GM12878 (cell line): ENCODE data around the gene CTXN1. TPM values are rescaled to one million over a fixed set of nuclear protein-coding genes. Genes with fewer than 3 reads are reported as not detected.

ENCODE experiments used
- ATAC-seq: fragments of 200-7000 bp; cut with Tn5 transposase; 3 replicates; pipeline ENCODE4 v1.9.1; 2020; ENCODE audit warnings: mild to moderate bottlenecking, moderate library complexity
- BruUV-seq: library from RNA; stranded (reverse); fragments of 400-500 nt; replicated peaks from 2 replicates; lab custom pipeline; 2021; lab: Mats Ljungman, UMichigan
- CTCF ChIA-PET: fragments of 300-600 bp; sonication (Branson Sonifier 250); formaldehyde crosslinking; extraction: SDS; loops from one replicate; lab custom pipeline; 2021; ENCODE audit warnings: inconsistent platforms; lab: Yijun Ruan, JAX
- POLR2A ChIA-PET: fragments of 350-600 bp; formaldehyde crosslinking; extraction: SDS; loops from one replicate; lab custom pipeline; 2021; ENCODE audit warnings: inconsistent platforms; lab: Charles Lee
- RAD21 ChIA-PET: fragments of 300-600 bp; sonication (Branson Sonifier 250); formaldehyde crosslinking; loops from one replicate; lab custom pipeline; 2023; ENCODE audit warnings: antibody characterized with exemption; ENCODE audit not compliant: unreplicated experiment; lab: Charles Lee
- SMC1A ChIA-PET: fragments of 300-600 bp; sonication (Branson Sonifier 250); formaldehyde crosslinking; loops from one replicate; lab custom pipeline; 2023; ENCODE audit not compliant: unreplicated experiment, uncharacterized antibody; lab: Charles Lee
- DNase-seq: peaks from one replicate; pipeline ENCODE4 v3.0.0-alpha.2; 2011; ENCODE audit warnings: low read depth, low spot score
- FAIRE-seq: peaks from 3 replicates; lab custom pipeline; 2011; peaks lifted over from hg19 to GRCh38; lab: Jason Lieb, UNC
- H2AFZ ChIP-seq: 2 replicates; pipeline ENCODE4 v1.6.0; 2011; ENCODE audit warnings: low read depth, low read length, control low read depth; ENCODE audit not compliant: control insufficient read depth
- H3K27ac ChIP-seq: 2 replicates; pipeline ENCODE4 v1.5.1; 2011; ENCODE audit warnings: control low read depth; ENCODE audit not compliant: control insufficient read depth, insufficient read depth
- H3K27me3 ChIP-seq, 2 experiments: replicated peaks in 1 of 2; 2 replicates each; pipeline versions ENCODE4 v1.6.0 to v1.6.1; 2011; ENCODE audit warnings: low read length in 1 of 2; ENCODE audit not compliant: control insufficient read depth in 2 of 2, insufficient read depth in 2 of 2
- H3K36me3 ChIP-seq, 2 experiments: 2 replicates each; pipeline ENCODE4 v1.5.1; 2011; ENCODE audit warnings: low read length in 1 of 2; ENCODE audit not compliant: control insufficient read depth in 2 of 2, insufficient read depth in 2 of 2
- H3K4me1 ChIP-seq: 2 replicates; pipeline ENCODE4 v1.6.1; 2011; ENCODE audit warnings: mild to moderate bottlenecking, low read length, moderate library complexity, mixed read lengths; ENCODE audit not compliant: control insufficient read depth, insufficient read depth
- H3K4me2 ChIP-seq: 2 replicates; pipeline ENCODE4 v1.6.0; 2011; ENCODE audit warnings: control low read depth; ENCODE audit not compliant: control insufficient read depth, insufficient read depth
- H3K4me3 ChIP-seq: fragments of 200-600 bp; sonication (generic); 2 replicates; pipeline ENCODE4 v1.5.1; 2016
- H3K79me2 ChIP-seq: 2 replicates; pipeline ENCODE4 v1.6.0; 2011; ENCODE audit warnings: low read length; ENCODE audit not compliant: control insufficient read depth, insufficient read depth
- H3K9ac ChIP-seq: 2 replicates; pipeline ENCODE4 v1.8.0; 2011; ENCODE audit warnings: low read length, control low read depth, mixed read lengths; ENCODE audit not compliant: control insufficient read depth, insufficient read depth
- H3K9me3 ChIP-seq: replicated peaks from 3 replicates; pipeline ENCODE4 v1.5.1; 2011; ENCODE audit warnings: mild to moderate bottlenecking, low read length; ENCODE audit not compliant: control insufficient read depth, insufficient read depth
- H4K20me1 ChIP-seq: 2 replicates; pipeline ENCODE4 v1.6.0; 2011; ENCODE audit not compliant: control insufficient read depth, insufficient read depth
- ATF7 ChIP-seq: fragments of 450-650 bp; IDR thresholded peaks from 2 replicates; pipeline ENCODE4 v1.6.1; 2016; ENCODE audit warnings: low read depth, mild to moderate bottlenecking
- BCL11A ChIP-seq: IDR thresholded peaks from 2 replicates; pipeline ENCODE4 v1.6.1; 2011; ENCODE audit warnings: low read depth, low read length
- CEBPZ ChIP-seq: fragments of 150-350 bp; IDR thresholded peaks from 2 replicates; pipeline ENCODE4 v1.6.1; 2016; ENCODE audit warnings: low read depth, low read length
- E2F8 ChIP-seq: fragments of 450-650 bp; IDR thresholded peaks from 2 replicates; pipeline ENCODE4 v1.6.1; 2018; ENCODE audit warnings: mild to moderate bottlenecking, low read depth, moderate library complexity; ENCODE audit not compliant: partially characterized antibody
- JUND ChIP-seq: IDR thresholded peaks from 2 replicates; pipeline ENCODE4 v1.6.1; 2012; ENCODE audit warnings: low read depth, mild to moderate bottlenecking, low read length, improper control_type of control experiment, moderate library complexity
- KDM1A ChIP-seq: fragments of 200-600 bp; sonication (generic); IDR thresholded peaks from 2 replicates; pipeline ENCODE4 v1.6.1; 2016; ENCODE audit warnings: borderline replicate concordance
- POLR2A ChIP-seq: IDR thresholded peaks from 2 replicates; pipeline ENCODE4 v1.6.1; 2011; ENCODE audit warnings: low read depth, mild to moderate bottlenecking, low read length
- REST ChIP-seq: IDR thresholded peaks from 2 replicates; pipeline ENCODE4 v1.6.1; 2012; ENCODE audit warnings: mild to moderate bottlenecking, low read depth, low read length
- SRF ChIP-seq, 2 experiments: IDR thresholded peaks; 2 replicates each; pipeline ENCODE4 v1.6.1; 2011; ENCODE audit warnings: low read depth in 2 of 2, low read length in 2 of 2, mild to moderate bottlenecking in 1 of 2, moderate library complexity in 1 of 2
- TBL1XR1 ChIP-seq: IDR thresholded peaks from 2 replicates; pipeline ENCODE4 v1.6.1; 2012; ENCODE audit warnings: low read depth, low read length, improper control_type of control experiment
- ZNF687 ChIP-seq: fragments of 450-650 bp; IDR thresholded peaks from 2 replicates; pipeline ENCODE4 v1.6.1; 2017; ENCODE audit warnings: mild to moderate bottlenecking, moderate library complexity
- WGBS: methylation state at CpG from one replicate; pipeline ENCODE4 v1.1.6; 2016; ENCODE audit warnings: low lambda C conversion rate; ENCODE audit not compliant: insufficient replicate concordance, insufficient coverage; ENCODE audit errors: missing lambda C conversion rate; 5-methylcytosine and 5-hydroxymethylcytosine counted together
- in situ Hi-C: fragments of 300-500 bp; cut with MboI; formaldehyde crosslinking; loops from 9 replicates; pipeline ENCODE4 v1.14.3; 2018; ENCODE audit warnings: mixed read lengths
- intact Hi-C: fragments of 100-400 bp; cut with micrococcal nuclease; formaldehyde crosslinking; loops from one replicate; pipeline ENCODE4 v1.14.2; 2022; ENCODE audit not compliant: unreplicated experiment
- polyA plus RNA-seq, 11 experiments: library from polyadenylated mRNA; depleted of rRNA in 4 of 11; unstranded in 6 of 11; stranded (reverse) in 5 of 11; fragments of >200 nt; fragmentation: Nextera tagmentation in 4 of 11; fragmentation: Illumina TruSeq in 1 of 11; extraction: Ambion mirVana in 4 of 11; extraction: Trizol in 1 of 11; gene quantifications; 1 replicate in 1 of 11; 2 replicates in 10 of 11; pipeline versions ENCODE4 v1.2.1 to v1.2.3, GENCODE V29; 2011 to 2016; ENCODE audit warnings: inconsistent platforms in 2 of 11, missing spikeins in 2 of 11, low read depth in 1 of 11
- total RNA-seq, 4 experiments: library from RNA; depleted of rRNA in 3 of 4; stranded (reverse); fragments of >200 nt in 3 of 4; fragmentation: Illumina TruSeq in 1 of 4; extraction: Trizol in 1 of 4; gene quantifications; 2 replicates each; pipeline versions ENCODE4 v1.2.1 to v1.2.3, GENCODE V29; 2013 to 2021

Gene CTXN1
- total and polyA plus RNA-seq, 10 of the 15 experiments (the other 5 are each of a cell fraction or from before 2014, with no cell fraction given) = 0.04 to 1.0 (median 0.38) TPM; not detected in 4

GRCh38 chr19:7933411-7933810 lies 7.5 kb upstream of the CTXN1 start:
- Histone ChIP-seq H3K79me2 (no peaks in the 10 kb centered on the region), H3K4me3 (no peak overlapping the region), H4K20me1 (no peaks in the 10 kb centered on the region; the same call in 1 of the 2 replicates), H2AFZ (no peak overlapping the region), H3K27ac (no peak overlapping the region), H3K4me2 (no peak overlapping the region), H3K9me3 (no peaks in the 10 kb centered on the region), H3K9ac (no peak overlapping the region), H3K4me1 (no peaks in the 10 kb centered on the region; the same call in 1 of the 2 replicates), H3K36me3 (peaks cover 13 to 43% of the 10 kb centered on the region in 2 experiments; a peak in 3 of 4 replicates), H3K27me3 (no peaks in the 10 kb centered on the region)
- 85% methylated on average over 14 of the region's 14 CpGs for WGBS
- no TSS peak for BruUV-seq
- DNase-seq (no peak), ATAC-seq (no peak), FAIRE-seq (no peak)
- in situ Hi-C loops = no loop called here
- ChIA-PET SMC1A (no interaction called here), POLR2A (no interaction called here), RAD21 (no interaction called here), CTCF (no interaction called here)
- intact Hi-C loops = no loop called here
- TF ChIP-seq REST (no peak), E2F8 (no peak), JUND (no peak), CEBPZ (no peak), TBL1XR1 (no peak), KDM1A (no peak), BCL11A (no peak), ZNF687 (no peak), SRF (IDR thresholded peaks at IDR 0.05; ENCODE audit: low read depth in 2 of 2, low read length in 2 of 2) (no peak), ATF7 (no peak), POLR2A (peak; percentile 44; the same call in 1 of the 2 replicates)
